PFSK-1 (cell line): ENCODE measurements around the gene PTS.

ENCODE experiments used
- FOXP2 ChIP-seq: optimal IDR thresholded peaks from 2 replicates; pipeline ENCODE3; 2011; ENCODE audit warnings: borderline replicate concordance, control low read depth, inconsistent platforms; ENCODE audit not compliant: insufficient read depth; ENCODE audit errors: extremely low read length, extremely low read depth
- POLR2AphosphoS5 ChIP-seq: IDR thresholded peaks from 2 replicates; pipeline ENCODE4 v1.6.1; 2012; ENCODE audit warnings: low read depth, mild to moderate bottlenecking, control low read depth, low read length, moderate library complexity
- SIN3A ChIP-seq: IDR thresholded peaks from 2 replicates; pipeline ENCODE4 v1.6.1; 2012; ENCODE audit warnings: mild to moderate bottlenecking, low read length, moderate library complexity, borderline replicate concordance; ENCODE audit not compliant: insufficient read depth
- TAF1 ChIP-seq: IDR thresholded peaks from 2 replicates; pipeline ENCODE4 v1.6.1; 2012; ENCODE audit warnings: low read length, control low read depth, borderline replicate concordance; ENCODE audit not compliant: insufficient read depth
- TF ChIP-seq, protein P1 (sequence below), 2 experiments: IDR thresholded peaks; 2 replicates each; pipeline versions ENCODE4 v1.6.1 to v1.8.0; 2011 to 2012; ENCODE audit warnings: low read depth in 2 of 2, low read length in 2 of 2, control low read depth in 1 of 2, inconsistent platforms in 1 of 2, mild to moderate bottlenecking in 1 of 2, moderate library complexity in 1 of 2; ENCODE audit not compliant: insufficient read depth in 1 of 2

Gene PTS

GRCh38 chr11:112196519-112197087 lies 29.6 kb upstream of the PTS start:
- TF ChIP-seq TAF1 (no peak), FOXP2 (no peak), SIN3A (no peak), POLR2AphosphoS5 (no peak)
- TF ChIP-seq, protein P1, sequence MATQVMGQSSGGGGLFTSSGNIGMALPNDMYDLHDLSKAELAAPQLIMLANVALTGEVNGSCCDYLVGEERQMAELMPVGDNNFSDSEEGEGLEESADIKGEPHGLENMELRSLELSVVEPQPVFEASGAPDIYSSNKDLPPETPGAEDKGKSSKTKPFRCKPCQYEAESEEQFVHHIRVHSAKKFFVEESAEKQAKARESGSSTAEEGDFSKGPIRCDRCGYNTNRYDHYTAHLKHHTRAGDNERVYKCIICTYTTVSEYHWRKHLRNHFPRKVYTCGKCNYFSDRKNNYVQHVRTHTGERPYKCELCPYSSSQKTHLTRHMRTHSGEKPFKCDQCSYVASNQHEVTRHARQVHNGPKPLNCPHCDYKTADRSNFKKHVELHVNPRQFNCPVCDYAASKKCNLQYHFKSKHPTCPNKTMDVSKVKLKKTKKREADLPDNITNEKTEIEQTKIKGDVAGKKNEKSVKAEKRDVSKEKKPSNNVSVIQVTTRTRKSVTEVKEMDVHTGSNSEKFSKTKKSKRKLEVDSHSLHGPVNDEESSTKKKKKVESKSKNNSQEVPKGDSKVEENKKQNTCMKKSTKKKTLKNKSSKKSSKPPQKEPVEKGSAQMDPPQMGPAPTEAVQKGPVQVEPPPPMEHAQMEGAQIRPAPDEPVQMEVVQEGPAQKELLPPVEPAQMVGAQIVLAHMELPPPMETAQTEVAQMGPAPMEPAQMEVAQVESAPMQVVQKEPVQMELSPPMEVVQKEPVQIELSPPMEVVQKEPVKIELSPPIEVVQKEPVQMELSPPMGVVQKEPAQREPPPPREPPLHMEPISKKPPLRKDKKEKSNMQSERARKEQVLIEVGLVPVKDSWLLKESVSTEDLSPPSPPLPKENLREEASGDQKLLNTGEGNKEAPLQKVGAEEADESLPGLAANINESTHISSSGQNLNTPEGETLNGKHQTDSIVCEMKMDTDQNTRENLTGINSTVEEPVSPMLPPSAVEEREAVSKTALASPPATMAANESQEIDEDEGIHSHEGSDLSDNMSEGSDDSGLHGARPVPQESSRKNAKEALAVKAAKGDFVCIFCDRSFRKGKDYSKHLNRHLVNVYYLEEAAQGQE (IDR thresholded peaks at IDR 0.05; ENCODE audit: insufficient read depth in 1 of 2, low read depth in 2 of 2, low read length in 2 of 2): no peak

GRCh38 chr11:112200252-112200651 lies 26.0 kb upstream of the PTS start:
- TF ChIP-seq, protein P1 (IDR thresholded peaks at IDR 0.05; ENCODE audit: insufficient read depth in 1 of 2, low read depth in 2 of 2, low read length in 2 of 2): no peak

DNA sequence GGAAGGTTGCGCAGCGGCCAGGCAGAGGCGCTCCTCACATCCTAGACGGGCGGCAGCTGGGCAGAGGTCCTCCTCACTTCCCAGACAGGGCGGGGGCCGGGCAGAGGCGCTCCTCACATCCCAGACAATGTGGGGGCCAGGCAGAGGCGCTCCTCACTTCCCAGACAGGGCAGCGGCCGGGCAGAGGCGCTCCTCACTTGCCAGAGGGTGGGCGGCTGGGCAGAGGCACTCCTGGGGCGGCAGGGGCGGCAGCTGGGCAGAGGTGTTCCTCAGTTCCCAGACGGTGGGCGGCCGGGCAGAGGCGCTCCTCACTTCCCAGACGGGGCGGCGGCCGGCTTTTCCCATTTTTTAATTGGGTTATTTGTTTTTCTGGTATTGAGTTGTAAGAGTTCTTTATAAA lies 20.2 kb upstream of the PTS start:
- no peak for TF ChIP-seq POLR2AphosphoS5
- TF ChIP-seq FOXP2: no peak
- no peak for TF ChIP-seq SIN3A
- TF ChIP-seq, protein P1 (IDR thresholded peaks at IDR 0.05; ENCODE audit: insufficient read depth in 1 of 2, low read depth in 2 of 2, low read length in 2 of 2): no peak
- no peak for TF ChIP-seq TAF1

DNA sequence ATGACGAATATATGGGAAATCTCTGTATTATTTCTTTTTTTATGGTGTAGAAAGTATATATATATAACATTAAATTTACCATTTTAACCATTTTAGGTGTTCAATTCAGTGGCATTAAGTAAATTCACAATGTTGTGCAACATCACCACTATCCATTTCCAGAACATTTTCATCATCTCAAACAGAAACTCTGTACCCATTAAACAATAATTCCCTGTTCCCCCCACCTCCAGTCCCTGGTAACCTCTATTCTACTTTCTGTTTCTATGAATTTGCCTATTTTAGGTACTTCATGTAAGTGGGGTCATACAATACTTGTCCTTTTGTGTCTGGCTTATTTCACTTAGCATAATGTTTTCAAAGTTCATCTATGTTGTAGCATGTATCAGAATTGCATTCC lies 15.3 kb upstream of the PTS start:
- TF ChIP-seq SIN3A (no peak), FOXP2 (no peak), POLR2AphosphoS5 (no peak), TAF1 (no peak)
- TF ChIP-seq, protein P1 (IDR thresholded peaks at IDR 0.05; ENCODE audit: insufficient read depth in 1 of 2, low read depth in 2 of 2, low read length in 2 of 2): no peak

- TF ChIP-seq SIN3A: no peak
- TF ChIP-seq TAF1: no peak
- TF ChIP-seq, protein P1 (IDR thresholded peaks at IDR 0.05; ENCODE audit: insufficient read depth in 1 of 2, low read depth in 2 of 2, low read length in 2 of 2): no peak
These were observed 14.7 kb upstream of the PTS start for GRCh38 chr11:112211536-112211935.
